GM21515 (cell line): ENCODE data around the gene SRGAP1.

Experiments used
- ATAC-seq: cut with Tn5 transposase; IDR thresholded peaks from one replicate; pipeline ENCODE4 v1.9.1; 2021; ENCODE audit not compliant: unreplicated experiment

The SRGAP1 gene

GRCh38 chr12:64080319-64081007 lies 236.0 kb downstream of the SRGAP1 start:
- ATAC-seq, result no peak

- ATAC-seq, result no peak
Measured at GRCh38 chr12:64081008-64081404, 236.5 kb downstream of the SRGAP1 start.

- no peak for ATAC-seq
Measured at GRCh38 chr12:64082116-64082515, 237.6 kb downstream of the SRGAP1 start.

GRCh38 chr12:64082866-64083268 lies 238.4 kb downstream of the SRGAP1 start:
- ATAC-seq, result no peak

- ATAC-seq, result no peak
Measured at GRCh38 chr12:64083285-64084210, 239.0 kb downstream of the SRGAP1 start.

GRCh38 chr12:64085154-64085553 lies 240.7 kb downstream of the SRGAP1 start:
- ATAC-seq, result no peak

- ATAC-seq, result no peak
Measured at GRCh38 chr12:64085996-64086395, 241.5 kb downstream of the SRGAP1 start.

GRCh38 chr12:64086946-64087345 lies 242.4 kb downstream of the SRGAP1 start:
- ATAC-seq, result no peak

- no peak for ATAC-seq
Measured at GRCh38 chr12:64087761-64088160, 243.3 kb downstream of the SRGAP1 start.

- ATAC-seq, result no peak
Measured at GRCh38 chr12:64088431-64089349, 244.2 kb downstream of the SRGAP1 start.

- no peak for ATAC-seq
Measured at GRCh38 chr12:64090047-64090446, 245.5 kb downstream of the SRGAP1 start.

GRCh38 chr12:64091186-64091585 lies 246.7 kb downstream of the SRGAP1 start:
- ATAC-seq, result no peak

- ATAC-seq, result no peak
Measured at GRCh38 chr12:64092507-64093196, 248.2 kb downstream of the SRGAP1 start.

GRCh38 chr12:64093689-64094088 lies 249.2 kb downstream of the SRGAP1 start:
- no peak for ATAC-seq

- ATAC-seq, result no peak
Measured at GRCh38 chr12:64097366-64098105, 253.0 kb downstream of the SRGAP1 start.

- ATAC-seq, result no peak
Measured at GRCh38 chr12:64098709-64099354, 254.3 kb downstream of the SRGAP1 start.

- ATAC-seq, result no peak
Measured at GRCh38 chr12:64099397-64099796, 254.9 kb downstream of the SRGAP1 start.

- ATAC-seq, result no peak
Measured at GRCh38 chr12:64102339-64102738, 257.8 kb downstream of the SRGAP1 start.
